ENCODE data around the gene SLC38A10. TPM values are rescaled to one million over a fixed set of nuclear protein-coding genes. Genes with fewer than 3 reads are reported as not detected.

Gene SLC38A10
- total RNA-seq, 6 donors from 2014 or later, result 90.6 to 208 (median 110) TPM

DNA sequence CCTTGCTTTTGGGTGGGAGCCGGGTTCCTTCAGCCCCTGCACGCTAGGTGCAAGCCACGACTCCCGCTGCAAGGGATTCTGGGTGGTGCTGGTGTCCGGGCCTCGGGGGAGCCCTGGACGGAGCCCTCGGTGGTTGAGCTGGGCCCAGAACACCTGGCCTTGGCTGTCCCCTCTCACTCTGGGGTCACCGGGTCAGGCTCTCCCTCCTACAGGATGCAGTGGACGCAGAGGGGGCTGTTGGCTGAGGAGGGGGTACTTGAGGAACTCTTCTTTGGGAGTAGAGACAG, 27.9 kb upstream of the SLC38A10 start:
- Histone ChIP-seq H3K27ac (no peak overlapping the region), H3K36me3 (no peaks in the 10 kb centered on the region), H3K4me1 (peaks cover 22 to 34% (median 28%) of the 10 kb centered on the region in 4 donors), H3K27me3 (no peaks in the 10 kb centered on the region), H3K9me3 (no peaks in the 10 kb centered on the region), H3K4me3 (no peak overlapping the region)
- ATAC-seq (ENCODE audit: low FRiP score in 2 of 2) (no peak), DNase-seq (no peak)
- 88 to 100% methylated on average over 1 to 10 of the region's 10 CpGs for WGBS, 2 donors
- TF ChIP-seq POLR2A (IDR thresholded peaks at IDR 0.05) (no peak), POLR2AphosphoS5 (IDR thresholded peaks at IDR 0.05) (no peak), EP300 (IDR thresholded peaks at IDR 0.05) (no peak)
- TF ChIP-seq, protein P1, sequence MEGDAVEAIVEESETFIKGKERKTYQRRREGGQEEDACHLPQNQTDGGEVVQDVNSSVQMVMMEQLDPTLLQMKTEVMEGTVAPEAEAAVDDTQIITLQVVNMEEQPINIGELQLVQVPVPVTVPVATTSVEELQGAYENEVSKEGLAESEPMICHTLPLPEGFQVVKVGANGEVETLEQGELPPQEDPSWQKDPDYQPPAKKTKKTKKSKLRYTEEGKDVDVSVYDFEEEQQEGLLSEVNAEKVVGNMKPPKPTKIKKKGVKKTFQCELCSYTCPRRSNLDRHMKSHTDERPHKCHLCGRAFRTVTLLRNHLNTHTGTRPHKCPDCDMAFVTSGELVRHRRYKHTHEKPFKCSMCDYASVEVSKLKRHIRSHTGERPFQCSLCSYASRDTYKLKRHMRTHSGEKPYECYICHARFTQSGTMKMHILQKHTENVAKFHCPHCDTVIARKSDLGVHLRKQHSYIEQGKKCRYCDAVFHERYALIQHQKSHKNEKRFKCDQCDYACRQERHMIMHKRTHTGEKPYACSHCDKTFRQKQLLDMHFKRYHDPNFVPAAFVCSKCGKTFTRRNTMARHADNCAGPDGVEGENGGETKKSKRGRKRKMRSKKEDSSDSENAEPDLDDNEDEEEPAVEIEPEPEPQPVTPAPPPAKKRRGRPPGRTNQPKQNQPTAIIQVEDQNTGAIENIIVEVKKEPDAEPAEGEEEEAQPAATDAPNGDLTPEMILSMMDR (IDR thresholded peaks at IDR 0.05), result no peak

DNA sequence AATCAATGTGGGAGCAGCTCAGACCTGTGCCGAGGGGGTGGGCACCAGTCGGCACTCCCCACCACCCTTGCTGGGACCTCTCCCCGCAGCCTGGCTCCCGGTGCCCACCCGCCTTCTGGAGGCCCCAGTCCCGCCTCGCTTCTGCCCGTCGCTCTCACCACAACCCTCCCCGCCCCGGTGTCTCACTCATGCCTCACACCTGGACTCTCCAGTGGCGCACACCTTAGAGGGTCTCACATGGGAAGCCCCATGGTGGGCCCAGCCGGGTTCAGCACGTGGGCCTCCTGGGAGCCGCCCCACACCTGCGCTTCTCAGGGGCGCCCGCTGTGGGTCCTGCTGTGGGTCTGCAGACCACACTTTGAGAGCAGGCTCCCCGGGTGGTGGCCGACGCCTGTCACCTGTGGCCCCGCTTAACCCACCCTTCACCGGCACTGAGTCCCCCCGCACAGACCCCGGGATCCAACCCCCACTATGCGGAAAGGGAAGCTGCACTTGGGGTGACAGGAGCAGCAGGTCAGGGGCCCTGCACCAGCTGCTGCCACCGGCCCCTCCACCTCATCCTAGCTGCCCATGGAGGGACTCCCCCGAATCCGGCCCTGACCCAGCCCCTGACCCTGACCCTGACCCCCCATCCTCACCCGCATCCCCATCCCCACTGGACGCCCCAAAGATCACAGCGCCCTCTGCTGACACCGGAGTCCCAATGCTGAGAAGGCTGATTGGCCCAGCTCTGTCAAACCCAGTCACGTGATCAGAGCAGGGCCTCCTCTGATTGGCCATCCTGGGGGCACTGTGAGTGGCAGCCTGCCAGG, 27.4 kb upstream of the SLC38A10 start:
- H3K36me3 ChIP-seq, result no peaks in the 10 kb centered on the region
- TF ChIP-seq POLR2AphosphoS5 (IDR thresholded peaks at IDR 0.05), result no peak
- TF ChIP-seq EP300 (IDR thresholded peaks at IDR 0.05), result no peak
- TF ChIP-seq POLR2A (IDR thresholded peaks at IDR 0.05), result no peak
- TF ChIP-seq, protein P1 (IDR thresholded peaks at IDR 0.05), result peak in 5 of 6 experiments; percentile 28 to 39 (median 39)
- ATAC-seq (ENCODE audit: low FRiP score in 2 of 2) (no peak), DNase-seq (peak in 1 of 2 donors; percentile 68)
- H3K4me1 ChIP-seq, result peaks cover 16 to 29% (median 23%) of the 10 kb centered on the region in 4 donors
- no peak overlapping the region for H3K27ac ChIP-seq
- no peaks in the 10 kb centered on the region for H3K9me3 ChIP-seq
- no peak overlapping the region for H3K4me3 ChIP-seq
- 87 to 91% methylated on average over 9 to 29 of the region's 34 CpGs for WGBS, 2 donors
- no peaks in the 10 kb centered on the region for H3K27me3 ChIP-seq

DNA sequence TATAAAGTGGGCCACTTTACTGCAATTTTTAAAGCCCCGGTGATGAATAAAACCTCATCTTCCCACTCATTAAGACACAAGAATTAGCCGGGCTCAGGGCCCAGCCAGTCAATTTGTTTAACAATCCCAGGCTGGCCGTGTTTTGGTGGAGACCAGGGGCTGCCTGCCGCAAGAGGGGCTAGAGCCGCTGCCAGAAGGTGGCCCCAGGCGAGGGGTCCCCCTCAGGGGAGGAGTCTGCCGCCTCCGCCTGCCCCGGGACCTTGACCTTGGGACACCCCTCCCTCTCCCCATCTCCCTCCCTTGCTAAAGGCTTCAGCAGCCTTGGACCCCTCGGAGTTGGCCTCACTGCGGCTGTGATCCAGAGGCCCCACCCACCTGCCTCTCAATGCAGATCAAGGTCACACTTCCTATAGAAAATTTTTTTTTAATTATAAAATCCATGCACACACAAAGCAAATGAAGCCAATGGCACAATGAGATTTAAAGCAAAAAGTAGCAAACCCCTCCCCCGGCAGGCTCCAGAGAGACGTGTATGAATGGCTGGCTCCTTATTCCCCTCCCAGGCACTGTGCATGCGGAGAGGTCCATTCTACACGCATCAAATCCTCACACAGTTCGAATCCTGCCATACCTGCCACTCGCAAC, 23.0 kb upstream of the SLC38A10 start:
- H3K4me1 ChIP-seq, result peaks cover under 1 to 3% (median 3%) of the 10 kb centered on the region in 4 donors
- ATAC-seq (ENCODE audit: low FRiP score in 2 of 2) (no peak), DNase-seq (peak in 1 of 2 donors; percentile 58)
- H3K4me3 ChIP-seq, result no peak overlapping the region
- H3K36me3 ChIP-seq, result no peaks in the 10 kb centered on the region
- no peaks in the 10 kb centered on the region for H3K9me3 ChIP-seq
- TF ChIP-seq, protein P1 (IDR thresholded peaks at IDR 0.05), result no peak
- H3K27ac ChIP-seq, result no peak overlapping the region
- WGBS, 2 donors, result 75 to 77% methylated on average over 17 of the region's 17 CpGs
- no peaks in the 10 kb centered on the region for H3K27me3 ChIP-seq

DNA sequence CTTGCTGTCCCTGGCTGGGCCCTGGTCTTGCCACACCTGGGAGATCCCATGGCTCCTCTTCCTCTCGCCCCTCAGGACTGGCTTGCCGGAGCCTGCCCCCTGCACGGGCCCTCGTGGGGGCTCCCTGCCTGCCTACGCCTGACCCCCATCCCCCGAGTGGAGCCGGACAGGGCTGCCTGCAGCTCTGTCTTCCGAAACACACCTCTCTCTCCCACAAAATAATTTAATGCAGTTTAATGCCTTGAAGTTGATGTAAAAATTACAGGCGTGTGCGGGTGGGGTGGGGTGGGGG, 22.4 kb upstream of the SLC38A10 start:
- Histone ChIP-seq H3K9me3 (no peaks in the 10 kb centered on the region), H3K27me3 (no peaks in the 10 kb centered on the region), H3K4me1 (no peaks in the 10 kb centered on the region), H3K4me3 (no peak overlapping the region), H3K27ac (no peak overlapping the region), H3K36me3 (no peaks in the 10 kb centered on the region)
- 85 to 92% methylated on average over 10 of the region's 10 CpGs for WGBS, 2 donors
- DNase-seq (peak in 1 of 2 donors; percentile 58), ATAC-seq (ENCODE audit: low FRiP score in 2 of 2) (no peak)
- TF ChIP-seq POLR2A (IDR thresholded peaks at IDR 0.05), result no peak
- TF ChIP-seq POLR2AphosphoS5 (IDR thresholded peaks at IDR 0.05), result no peak
- TF ChIP-seq, protein P1 (IDR thresholded peaks at IDR 0.05), result no peak
- no peak for TF ChIP-seq EP300 (IDR thresholded peaks at IDR 0.05)
